G401.6 (cell line): ENCODE data around the gene IL17RA.

Source experiments
- FAIRE-seq: peaks from 2 replicates; lab custom pipeline; 2012; peaks lifted over from hg19 to GRCh38; lab: Jason Lieb, UNC

The IL17RA gene

GRCh38 chr22:17106161-17106784 lies 21.5 kb downstream of the IL17RA start:
- FAIRE-seq, result no peak

GRCh38 chr22:17106785-17107546 lies 22.2 kb downstream of the IL17RA start:
- no peak for FAIRE-seq

GRCh38 chr22:17107547-17107810 lies 22.7 kb downstream of the IL17RA start:
- no peak for FAIRE-seq

GRCh38 chr22:17108256-17109112 lies 23.7 kb downstream of the IL17RA start:
- no peak for FAIRE-seq

- FAIRE-seq, result no peak
These were observed 24.5 kb downstream of the IL17RA start for GRCh38 chr22:17109113-17109865.

- no peak for FAIRE-seq
These were observed 25.2 kb downstream of the IL17RA start for GRCh38 chr22:17109976-17110375.

- no peak for FAIRE-seq
These were observed 26.2 kb downstream of the IL17RA start for GRCh38 chr22:17110791-17111550.

- FAIRE-seq, result no peak
These were observed 27.8 kb downstream of the IL17RA start for GRCh38 chr22:17112491-17113042.

GRCh38 chr22:17113600-17113999 lies 28.8 kb downstream of the IL17RA start:
- FAIRE-seq, result no peak

- no peak for FAIRE-seq
These were observed 29.5 kb downstream of the IL17RA start for GRCh38 chr22:17114173-17114897.

GRCh38 chr22:17114898-17115235 lies 30.1 kb downstream of the IL17RA start:
- no peak for FAIRE-seq

GRCh38 chr22:17115236-17115635 lies 30.4 kb downstream of the IL17RA start:
- FAIRE-seq, result no peak

- no peak for FAIRE-seq
These were observed 31.3 kb downstream of the IL17RA start for GRCh38 chr22:17115945-17116565.

GRCh38 chr22:17116572-17117330 lies 32.0 kb downstream of the IL17RA start:
- no peak for FAIRE-seq

- FAIRE-seq, result no peak
These were observed 32.6 kb downstream of the IL17RA start for GRCh38 chr22:17117400-17117799.

GRCh38 chr22:17117890-17118289 lies 33.1 kb downstream of the IL17RA start:
- FAIRE-seq, result no peak

GRCh38 chr22:17118342-17118741 lies 33.5 kb downstream of the IL17RA start:
- FAIRE-seq, result no peak

- no peak for FAIRE-seq
These were observed 34.8 kb downstream of the IL17RA start for GRCh38 chr22:17119481-17120202.

- FAIRE-seq, result no peak
These were observed 35.5 kb downstream of the IL17RA start for GRCh38 chr22:17120281-17120680.
